GM21528 (cell line): Measurements from ENCODE around the gene SMYD3.
"Not testable (repeated sequence)": the region's sequence is repeated elsewhere in the genome, so short reads cannot be mapped to it uniquely, and the experiment has no call there.

Experiments
- ATAC-seq: cut with Tn5 transposase; IDR thresholded peaks from one replicate; pipeline ENCODE4 v1.9.1; 2021; ENCODE audit warnings: mild to moderate bottlenecking, moderate library complexity; ENCODE audit not compliant: unreplicated experiment, low FRiP score

SMYD3 gene

GRCh38 chr1:245942856-245943255 is 564.2 kb downstream of the SMYD3 start:
- ATAC-seq, result no peak

GRCh38 chr1:245941771-245942170 is 565.3 kb downstream of the SMYD3 start:
- not testable (repeated sequence) for ATAC-seq

- no peak for ATAC-seq
Measured at GRCh38 chr1:245939756-245940345, 567.2 kb downstream of the SMYD3 start.

GRCh38 chr1:245938046-245938435 is 569.0 kb downstream of the SMYD3 start:
- ATAC-seq, result no peak

GRCh38 chr1:245937316-245938045 is 569.6 kb downstream of the SMYD3 start:
- no peak for ATAC-seq

GRCh38 chr1:245934409-245934808 is 572.7 kb downstream of the SMYD3 start:
- ATAC-seq, result no peak

GRCh38 chr1:245933431-245934045 is 573.5 kb downstream of the SMYD3 start:
- no peak for ATAC-seq

GRCh38 chr1:245932302-245932972 is 574.6 kb downstream of the SMYD3 start:
- ATAC-seq, result no peak

GRCh38 chr1:245931450-245931849 is 575.6 kb downstream of the SMYD3 start:
- ATAC-seq, result no peak

GRCh38 chr1:245929224-245929623 is 577.9 kb downstream of the SMYD3 start:
- no peak for ATAC-seq

- no peak for ATAC-seq
Measured at GRCh38 chr1:245926888-245927287, 580.2 kb downstream of the SMYD3 start.

- ATAC-seq, result no peak
Measured at GRCh38 chr1:245923215-245923614, 583.9 kb downstream of the SMYD3 start.

- ATAC-seq, result no peak
Measured at GRCh38 chr1:245921417-245921816, 585.7 kb downstream of the SMYD3 start.

GRCh38 chr1:245917403-245917802 is 589.7 kb downstream of the SMYD3 start:
- no peak for ATAC-seq

GRCh38 chr1:245915841-245916240 is 591.2 kb downstream of the SMYD3 start:
- no peak for ATAC-seq

- no peak for ATAC-seq
Measured at GRCh38 chr1:245915406-245915805, 591.7 kb downstream of the SMYD3 start.

- ATAC-seq, result no peak
Measured at GRCh38 chr1:245908543-245908942, 598.5 kb downstream of the SMYD3 start.

- ATAC-seq, result no peak
Measured at GRCh38 chr1:245906207-245906606, 600.9 kb downstream of the SMYD3 start.

GRCh38 chr1:245903851-245904250 is 603.2 kb downstream of the SMYD3 start:
- ATAC-seq, result no peak

- ATAC-seq, result no peak
Measured at GRCh38 chr1:245901565-245901964, 605.5 kb downstream of the SMYD3 start.

- no peak for ATAC-seq
Measured at GRCh38 chr1:245901037-245901436, 606.0 kb downstream of the SMYD3 start.
